Pancreas (tissue), 10 donors: ENCODE results near the gene SLC31A2. TPM values are rescaled to one million over a fixed set of nuclear protein-coding genes. Genes with fewer than 3 reads are reported as not detected.

Source experiments
- ATAC-seq, 4 donors: fragments of 200-7000 bp; cut with Tn5 transposase; one replicate each; pipeline versions ENCODE4 v1.8.0 to v1.9.1; 2020; ENCODE audit warnings: mild to moderate bottlenecking in 4 of 4, moderate library complexity in 4 of 4
- DNase-seq, 6 donors: peaks; one replicate each; pipeline ENCODE4 v3.0.0-alpha.2; 2020
- FAIRE-seq: peaks from 2 replicates; lab custom pipeline; 2012; peaks lifted over from hg19 to GRCh38; lab: Jason Lieb, UNC
- H3K27ac ChIP-seq, 4 donors: fragments of 200-600 bp; sonication (generic); 1 replicate in 3 of 4; 2 replicates in 1 of 4; pipeline versions ENCODE4 v1.5.0 to v1.8.0; 2020
- H3K27me3 ChIP-seq, 4 donors: fragments of 200-600 bp; one replicate each; pipeline ENCODE4 v1.8.0; 2021
- H3K36me3 ChIP-seq, 3 donors: fragments of 200-600 bp; sonication (generic) in 1 of 3; one replicate each; pipeline versions ENCODE4 v1.5.0 to v1.8.0; 2020 to 2021
- H3K4me1 ChIP-seq, 3 donors: fragments of 200-600 bp; one replicate each; pipeline ENCODE4 v1.8.0; 2021
- H3K4me3 ChIP-seq, 4 donors: fragments of 200-600 bp; sonication (generic) in 2 of 4; one replicate each; pipeline versions ENCODE4 v1.5.0 to v1.8.0; 2020 to 2021
- H3K9me3 ChIP-seq, 4 donors: fragments of 200-600 bp; one replicate each; pipeline ENCODE4 v1.8.0; 2021
- CTCF ChIP-seq, 4 donors: fragments of 200-600 bp; sonication (generic) in 3 of 4; IDR thresholded peaks; one replicate each; pipeline versions ENCODE4 v1.5.0 to v1.8.0; 2021; ENCODE audit warnings: antibody characterized with exemption in 4 of 4
- WGBS, 2 donors: extraction: QIAGEN DNeasy Blood & Tissue Kit; methylation state at CpG; one replicate each; pipeline ENCODE4 v1.1.7; 2013; 5-methylcytosine and 5-hydroxymethylcytosine counted together
- intact Hi-C, 3 donors: fragments of 100-400 bp; cut with DNase I; formaldehyde crosslinking; loops; one replicate each; pipeline versions ENCODE4 v1.11.1 to v1.14.2; 2022
- polyA plus RNA-seq, 2 donors: library from polyadenylated mRNA; stranded (reverse); fragments of 200-250 nt; gene quantifications; one replicate each; pipeline ENCODE4 v1.2.3, GENCODE V29; 2013
- total RNA-seq, 6 donors: library from RNA; stranded (reverse); fragmentation: NEBNext Ultra II Directional in 4 of 6; extraction: Animal tissue kit (Norgen Biotek cat#: 25700) in 4 of 6; gene quantifications; one replicate each; pipeline versions ENCODE4 v1.2.1 to v1.2.4, GENCODE V29; 2021 to 2023
- donor health status: healthy with polysubstance abuse.
- donor health status: DM: no; HTN: no; CAD: no; lungs with moderate emphysema.
- donor health status: DM: no; HTN: no; CAD: no.
- donor health status: control.
- donor health status: control.
- donor health status: Bipolar disorder and iron deficiency.
- donor health status: DM: yes; HTN: yes; CAD: no.
- donor health status: DM: no; HTN: no; CAD: no.
- donor health status: DM: no; HTN: no; CAD: no.
- donor health status: DM: yes; HTN: yes; CAD: no.

SLC31A2 gene
- total and polyA plus RNA-seq, 8 donors = 5.3 to 11.9 (median 8.6) TPM

- H3K27me3 ChIP-seq = no peaks in the 10 kb centered on the region
- H3K4me1 ChIP-seq = peaks cover 0 to 14% (median 9%) of the 10 kb centered on the region in 3 donors
- H3K9me3 ChIP-seq = no peaks in the 10 kb centered on the region
- H3K27ac ChIP-seq = no peak overlapping the region
- TF ChIP-seq CTCF (IDR thresholded peaks at IDR 0.05) = no peak
- DNase-seq (no peak), FAIRE-seq (no peak), ATAC-seq (no peak)
- intact Hi-C loops = no loop called here
- peak overlapping the region in 1 of 4 donors; percentile 86 for H3K4me3 ChIP-seq
- 88 to 89% methylated on average over 3 of the region's 3 CpGs for WGBS, 2 donors
- H3K36me3 ChIP-seq = no peaks in the 10 kb centered on the region
Measured at GRCh38 chr9:113152699-113153098, 1.9 kb downstream of the SLC31A2 start.

GRCh38 chr9:113153599-113153998, 2.8 kb downstream of the SLC31A2 start:
- no peaks in the 10 kb centered on the region for H3K36me3 ChIP-seq
- no peaks in the 10 kb centered on the region for H3K9me3 ChIP-seq
- ATAC-seq (no peak), FAIRE-seq (no peak), DNase-seq (no peak)
- no peaks in the 10 kb centered on the region for H3K27me3 ChIP-seq
- H3K4me3 ChIP-seq = no peak overlapping the region
- WGBS, 2 donors = 68 to 77% methylated on average over 6 of the region's 6 CpGs
- TF ChIP-seq CTCF (IDR thresholded peaks at IDR 0.05) = no peak
- intact Hi-C loops = no loop called here
- peaks cover 0 to 14% (median 9%) of the 10 kb centered on the region in 3 donors for H3K4me1 ChIP-seq
- no peak overlapping the region for H3K27ac ChIP-seq

GRCh38 chr9:113154471-113154870, 3.7 kb downstream of the SLC31A2 start:
- H3K4me1 ChIP-seq = peaks cover 0 to 14% (median 9%) of the 10 kb centered on the region in 3 donors
- no peak overlapping the region for H3K27ac ChIP-seq
- H3K9me3 ChIP-seq = no peaks in the 10 kb centered on the region
- no peak for TF ChIP-seq CTCF (IDR thresholded peaks at IDR 0.05)
- intact Hi-C loops = no loop called here
- H3K4me3 ChIP-seq = no peak overlapping the region
- FAIRE-seq (no peak), DNase-seq (no peak), ATAC-seq (no peak)
- H3K27me3 ChIP-seq = no peaks in the 10 kb centered on the region
- no peaks in the 10 kb centered on the region for H3K36me3 ChIP-seq
- WGBS, 2 donors = 79 to 87% methylated on average over 6 of the region's 6 CpGs

GRCh38 chr9:113154946-113155345, 4.1 kb downstream of the SLC31A2 start:
- ATAC-seq = no peak
- H3K36me3 ChIP-seq = no peaks in the 10 kb centered on the region
- 53 to 60% methylated on average over 2 of the region's 2 CpGs for WGBS, 2 donors

More at GRCh38 chr9:113154946-113155345, 4.1 kb downstream of the SLC31A2 start:
- Histone ChIP-seq H3K9me3 (no peaks in the 10 kb centered on the region), H3K4me3 (no peak overlapping the region), H3K27ac (no peak overlapping the region), H3K27me3 (no peaks in the 10 kb centered on the region), H3K4me1 (peaks cover 0 to 14% (median 9%) of the 10 kb centered on the region in 3 donors)
- intact Hi-C loops = no loop called here
- TF ChIP-seq CTCF (IDR thresholded peaks at IDR 0.05) = no peak
- DNase-seq (no peak), FAIRE-seq (no peak)
